Heart left ventricle (tissue), 16 donors: ENCODE measurements around the gene GTF3C1. TPM values are rescaled to one million over a fixed set of nuclear protein-coding genes. Genes with fewer than 3 reads are reported as not detected.
A peak's percentile ranks its signal among the peaks of the same experiment; 100 is the strongest.
"Not testable (repeated sequence)": the region's sequence is repeated elsewhere in the genome, so short reads cannot be mapped to it uniquely, and the experiment has no call there.

Experiments
- ATAC-seq, 4 donors: fragments of 200-7000 bp; cut with Tn5 transposase; one replicate each; pipeline ENCODE4 v1.9.1; 2020 to 2022; ENCODE audit warnings: moderate library complexity in 4 of 4, mild to moderate bottlenecking in 3 of 4, moderate number of reproducible peaks in 1 of 4
- DNase-seq, 5 donors: peaks; one replicate each; pipeline ENCODE4 v3.0.0-alpha.2; 2020
- H3K27ac ChIP-seq, 12 donors: fragments of 200-600 bp; sonication (generic) in 4 of 12; one replicate each; pipeline versions ENCODE4 v1.5.0 to v1.8.0; 2016 to 2022; ENCODE audit warnings: mild to moderate bottlenecking in 2 of 12
- H3K27me3 ChIP-seq, 9 donors: fragments of 200-600 bp; sonication (generic) in 2 of 9; one replicate each; pipeline versions ENCODE4 v1.5.1 to v1.8.0; 2016 to 2022; ENCODE audit warnings: mild to moderate bottlenecking in 3 of 9
- H3K36me3 ChIP-seq, 9 donors: fragments of 200-600 bp; sonication (generic) in 2 of 9; one replicate each; pipeline versions ENCODE4 v1.5.0 to v1.8.0; 2018 to 2022; ENCODE audit warnings: mild to moderate bottlenecking in 2 of 9
- H3K4me1 ChIP-seq, 12 donors: fragments of 200-600 bp; sonication (generic) in 4 of 12; one replicate each; pipeline versions ENCODE4 v1.5.0 to v1.8.0; 2016 to 2022; ENCODE audit warnings: mild to moderate bottlenecking in 3 of 12
- H3K4me3 ChIP-seq, 12 donors: fragments of 200-600 bp; sonication (generic) in 4 of 12; one replicate each; pipeline versions ENCODE4 v1.5.0 to v1.8.0; 2017 to 2022; ENCODE audit warnings: mild to moderate bottlenecking in 9 of 12, moderate library complexity in 4 of 12
- H3K9me3 ChIP-seq, 12 donors: fragments of 200-600 bp; sonication (generic) in 4 of 12; one replicate each; pipeline versions ENCODE4 v1.5.0 to v1.8.0; 2016 to 2022; ENCODE audit warnings: mild to moderate bottlenecking in 1 of 12
- POLR2A ChIP-seq, 2 donors: fragments of 450-650 bp; IDR thresholded peaks; one replicate each; pipeline ENCODE4 v1.6.1; 2017; ENCODE audit warnings: antibody characterized with exemption in 2 of 2, mild to moderate bottlenecking in 2 of 2, moderate library complexity in 2 of 2
- WGBS, 4 donors: extraction: QIAGEN DNeasy Blood & Tissue Kit in 2 of 4; methylation state at CpG; one replicate each; pipeline versions ENCODE4 v1.1.5 to v1.1.7; 2013 to 2018; 5-methylcytosine and 5-hydroxymethylcytosine counted together
- intact Hi-C, 10 donors: fragments of 100-400 bp; cut with DNase I; formaldehyde crosslinking; loops; one replicate each; pipeline versions ENCODE4 v1.11.1 to v1.14.2; 2022
- polyA plus RNA-seq, 2 donors: library from polyadenylated mRNA; stranded (reverse); fragments of 200-250 nt; gene quantifications; one replicate each; pipeline ENCODE4 v1.2.3, GENCODE V29; 2013
- total RNA-seq, 9 donors: library from RNA; depleted of rRNA in 2 of 9; stranded (reverse); fragments of >200 nt in 2 of 9; fragmentation: NEBNext Ultra II Directional in 3 of 9; extraction: Animal tissue kit (Norgen Biotek cat#: 25700) in 3 of 9; gene quantifications; one replicate each; pipeline versions ENCODE4 v1.1.0 to v1.2.4, GENCODE V29; 2016 to 2023
- TF ChIP-seq, protein P1 (sequence below), 12 donors: fragments of 200-600 bp; sonication (generic) in 4 of 12; IDR thresholded peaks; one replicate each; pipeline versions ENCODE4 v1.5.0 to v1.8.0; 2018 to 2022; ENCODE audit warnings: antibody characterized with exemption in 12 of 12, mild to moderate bottlenecking in 5 of 12
- donor health status: ischemic (EF 13 %, LVEDD 7.1; RV severe dilation, severe dysfunction).
- donor health status: healthy with polysubstance abuse.
- donor health status: DM: no; HTN: yes; CAD: no.
- donor health status: DM: no; HTN: no; CAD: no.
- donor health status: ischemic (EF 25% LVEDD 6.9; RV normal size, moderate dysfunction).
- donor health status: ischemic (EF 25% LVEDD 5.7; RV mildly dilated, moderate dysfunction).
- donor health status: healthy.
- donor health status: DM: yes; HTN: yes; CAD: no.
- donor health status: ischemic (EF 35%, LVEDD 5.7; RV mildly dilated, moderate dysfunction).
- donor health status: nonischemic (EF 11% LVEDD 7.7; RV severe dilation, severe dysfunction).
- donor health status: DM: yes; HTN: yes; CAD: no.
- donor health status: PGD.
- donor health status: ischemic (EF 29% LVEDD 5.4; RV normal size, mild dysfunction).
- donor health status: nonischemic (EF 23%, LVEDD 6.1; RV moderate dilation, normal function).

The GTF3C1 gene
- total and polyA plus RNA-seq, 11 donors, result 48.1 to 80.3 (median 69.5) TPM

DNA sequence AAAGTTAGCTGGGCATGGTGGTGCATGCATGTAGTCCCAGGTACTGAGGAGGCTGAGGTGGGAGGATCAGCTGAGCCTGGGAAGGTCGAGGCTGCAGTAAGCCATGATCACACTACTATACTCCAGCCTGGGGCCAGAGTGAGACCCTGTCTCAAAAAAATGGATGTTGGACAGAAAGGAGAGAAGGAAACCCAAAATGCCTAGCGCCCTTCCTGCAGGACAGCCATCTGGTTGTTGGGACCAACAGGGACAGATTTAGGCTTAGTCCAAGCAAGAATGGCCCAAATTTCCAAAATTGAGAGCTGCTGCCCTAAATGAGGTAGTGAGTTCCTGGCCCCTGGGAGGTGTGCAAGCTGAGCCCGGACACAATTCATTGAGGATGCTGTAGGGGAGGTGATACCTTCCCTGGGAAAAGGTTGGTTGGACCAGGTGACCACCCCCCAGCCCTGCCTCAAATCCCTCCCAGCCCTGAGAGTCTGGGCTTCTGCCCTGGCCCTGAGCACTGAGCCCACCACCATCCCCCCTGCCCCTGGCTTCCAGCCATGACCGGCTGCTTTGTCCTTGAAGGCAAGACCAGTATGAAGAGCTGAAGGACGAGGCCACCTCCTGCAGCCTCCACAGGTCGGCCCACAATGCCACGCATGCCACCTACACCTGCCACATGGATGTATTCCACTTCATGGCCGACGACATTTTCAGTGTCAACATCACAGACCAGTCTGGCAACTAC, 112.6 kb downstream of the GTF3C1 start:
- intact Hi-C loops, result no loop called here
- ATAC-seq (no peak), DNase-seq (peak in 1 of 5 donors; percentile 9)
- TF ChIP-seq POLR2A (IDR thresholded peaks at IDR 0.05), result no peak
- TF ChIP-seq, protein P1, sequence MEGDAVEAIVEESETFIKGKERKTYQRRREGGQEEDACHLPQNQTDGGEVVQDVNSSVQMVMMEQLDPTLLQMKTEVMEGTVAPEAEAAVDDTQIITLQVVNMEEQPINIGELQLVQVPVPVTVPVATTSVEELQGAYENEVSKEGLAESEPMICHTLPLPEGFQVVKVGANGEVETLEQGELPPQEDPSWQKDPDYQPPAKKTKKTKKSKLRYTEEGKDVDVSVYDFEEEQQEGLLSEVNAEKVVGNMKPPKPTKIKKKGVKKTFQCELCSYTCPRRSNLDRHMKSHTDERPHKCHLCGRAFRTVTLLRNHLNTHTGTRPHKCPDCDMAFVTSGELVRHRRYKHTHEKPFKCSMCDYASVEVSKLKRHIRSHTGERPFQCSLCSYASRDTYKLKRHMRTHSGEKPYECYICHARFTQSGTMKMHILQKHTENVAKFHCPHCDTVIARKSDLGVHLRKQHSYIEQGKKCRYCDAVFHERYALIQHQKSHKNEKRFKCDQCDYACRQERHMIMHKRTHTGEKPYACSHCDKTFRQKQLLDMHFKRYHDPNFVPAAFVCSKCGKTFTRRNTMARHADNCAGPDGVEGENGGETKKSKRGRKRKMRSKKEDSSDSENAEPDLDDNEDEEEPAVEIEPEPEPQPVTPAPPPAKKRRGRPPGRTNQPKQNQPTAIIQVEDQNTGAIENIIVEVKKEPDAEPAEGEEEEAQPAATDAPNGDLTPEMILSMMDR (IDR thresholded peaks at IDR 0.05), result no peak
- H3K27ac ChIP-seq, result no peak overlapping the region
- H3K9me3 ChIP-seq, result no peaks in the 10 kb centered on the region
- no peak overlapping the region for H3K4me3 ChIP-seq
- peaks cover 0 to 19% (median 0%) of the 10 kb centered on the region in 9 donors for H3K36me3 ChIP-seq
- WGBS, 4 donors, result 84 to 89% (median 88%) methylated on average over 7 to 9 of the region's 9 CpGs
- H3K4me1 ChIP-seq, result peaks cover 0 to 9% (median 0%) of the 10 kb centered on the region in 12 donors
- peaks cover 0 to 3% (median 0%) of the 10 kb centered on the region in 9 donors for H3K27me3 ChIP-seq

GRCh38 chr16:27436065-27436464, 113.6 kb downstream of the GTF3C1 start:
- Histone ChIP-seq H3K36me3 (peaks cover 0 to 19% (median 0%) of the 10 kb centered on the region in 9 donors), H3K27me3 (peaks cover 0 to 7% (median 0%) of the 10 kb centered on the region in 9 donors), H3K9me3 (no peaks in the 10 kb centered on the region), H3K27ac (no peak overlapping the region), H3K4me1 (peaks cover 0 to 14% (median 0%) of the 10 kb centered on the region in 12 donors), H3K4me3 (no peak overlapping the region)
- TF ChIP-seq, protein P1 (IDR thresholded peaks at IDR 0.05), result no peak
- TF ChIP-seq POLR2A (IDR thresholded peaks at IDR 0.05), result no peak
- ATAC-seq (no peak), DNase-seq (peak in 2 of 5 donors; percentile 1 to 8)
- intact Hi-C loops, result no loop called here
- WGBS, 4 donors, result 88 to 90% (median 89%) methylated on average over 8 of the region's 8 CpGs

- Histone ChIP-seq H3K27me3 (peaks cover 0 to 12% (median 0%) of the 10 kb centered on the region in 9 donors), H3K4me1 (peaks cover 0 to 23% (median 0%) of the 10 kb centered on the region in 12 donors), H3K36me3 (peaks cover 0 to 19% (median 0%) of the 10 kb centered on the region in 9 donors)
- H3K4me3 ChIP-seq, H3K27ac ChIP-seq, ATAC-seq, intact Hi-C loops, H3K9me3 ChIP-seq: not testable (repeated sequence)
- DNase-seq, result peak in 2 of 5 donors; percentile 0 to 4
- 91 to 93% (median 92%) methylated on average over 5 of the region's 5 CpGs for whole genome bisulfite sequencing, 4 donors
Observed at GRCh38 chr16:27435146-27435545, 114.6 kb downstream of the GTF3C1 start.

DNA sequence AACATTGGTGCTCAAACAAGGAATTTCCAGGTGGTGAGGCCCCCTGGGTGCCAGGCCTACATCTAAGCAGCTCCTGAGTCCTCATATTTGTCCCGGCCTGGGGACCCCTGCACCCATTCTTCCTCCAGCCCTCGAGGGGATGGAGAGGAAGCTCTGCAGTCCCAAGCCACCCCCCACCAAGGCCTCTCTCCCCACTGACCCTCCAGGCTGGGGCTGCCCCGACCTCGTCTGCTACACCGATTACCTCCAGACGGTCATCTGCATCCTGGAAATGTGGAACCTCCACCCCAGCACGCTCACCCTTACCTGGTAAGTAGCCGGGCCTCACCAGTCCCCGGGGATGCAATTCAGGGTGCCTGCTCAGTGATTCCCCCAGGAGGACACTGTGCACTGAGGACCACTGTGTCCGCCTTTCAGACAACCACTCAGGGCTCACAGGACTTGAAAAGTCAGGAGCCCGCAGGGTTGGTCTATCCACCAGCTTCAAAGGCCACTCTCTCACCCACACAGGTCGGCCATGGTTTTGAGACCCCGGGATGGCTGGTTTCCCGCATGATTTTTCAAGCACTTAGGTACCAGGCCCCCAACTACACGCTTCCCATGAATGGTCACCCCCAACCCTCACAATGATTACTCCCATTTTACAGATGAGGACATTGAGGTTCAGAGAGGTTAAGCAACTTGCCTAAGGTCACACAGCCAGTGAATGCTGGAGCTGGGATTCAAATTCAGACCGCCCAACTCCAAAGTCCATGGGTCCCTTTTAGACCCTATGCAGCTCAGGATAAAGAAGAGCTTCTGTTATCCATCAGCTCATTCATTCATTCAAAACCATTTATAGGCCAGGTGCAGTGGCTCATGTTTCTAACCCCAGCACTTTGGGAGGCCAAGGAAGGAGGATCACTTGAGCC, 115.3 kb downstream of the GTF3C1 start:
- TF ChIP-seq POLR2A (IDR thresholded peaks at IDR 0.05), result no peak
- TF ChIP-seq, protein P1 (IDR thresholded peaks at IDR 0.05), result no peak
- intact Hi-C loops, result no loop called here
- peaks cover 0 to 14% (median 0%) of the 10 kb centered on the region in 9 donors for H3K27me3 ChIP-seq
- no peaks in the 10 kb centered on the region for H3K9me3 ChIP-seq
- H3K27ac ChIP-seq, result no peak overlapping the region
- DNase-seq (peak in 3 of 5 donors; percentile 3 to 38 (median 12)), ATAC-seq (no peak)
- 82 to 87% (median 84%) methylated on average over 13 to 16 of the region's 16 CpGs for WGBS, 4 donors
- H3K36me3 ChIP-seq, result peaks cover 0 to 13% (median 0%) of the 10 kb centered on the region in 9 donors
- H3K4me3 ChIP-seq, result no peak overlapping the region
- H3K4me1 ChIP-seq, result peaks cover 0 to 28% (median 0%) of the 10 kb centered on the region in 12 donors
